ENCODE measurements around the gene KCNJ12.
"Not testable (repeated sequence)": the region's sequence is repeated elsewhere in the genome, so short reads cannot be mapped to it uniquely, and the experiment has no call there.

KCNJ12 gene

DNA sequence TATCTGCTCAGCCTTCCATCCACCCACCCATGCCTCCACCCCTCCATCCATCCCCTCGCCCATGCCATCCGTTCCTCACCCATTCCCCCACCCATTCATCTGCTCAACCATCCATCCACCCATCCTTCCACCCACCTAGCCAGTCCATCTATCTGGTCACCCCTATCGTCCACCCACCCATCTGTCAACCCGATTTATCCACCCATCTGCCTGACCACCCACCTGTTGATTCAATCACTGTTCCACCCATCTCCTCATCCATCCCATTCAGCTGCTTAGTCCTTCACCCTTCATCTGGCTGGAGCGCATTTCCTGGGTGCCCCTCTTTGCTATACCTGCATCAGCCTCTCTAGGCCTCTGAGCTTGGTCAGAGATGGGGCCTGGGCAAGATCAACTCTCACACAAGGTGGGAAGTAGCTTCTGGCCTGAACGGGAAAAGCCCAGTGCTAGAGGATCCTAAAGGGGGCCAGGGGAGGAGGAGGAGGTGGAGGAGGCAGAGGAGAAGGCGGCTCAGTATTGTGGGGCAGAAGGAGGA lies 32.7 kb downstream of the KCNJ12 start:
- not testable (repeated sequence) for DNase-seq

DNA sequence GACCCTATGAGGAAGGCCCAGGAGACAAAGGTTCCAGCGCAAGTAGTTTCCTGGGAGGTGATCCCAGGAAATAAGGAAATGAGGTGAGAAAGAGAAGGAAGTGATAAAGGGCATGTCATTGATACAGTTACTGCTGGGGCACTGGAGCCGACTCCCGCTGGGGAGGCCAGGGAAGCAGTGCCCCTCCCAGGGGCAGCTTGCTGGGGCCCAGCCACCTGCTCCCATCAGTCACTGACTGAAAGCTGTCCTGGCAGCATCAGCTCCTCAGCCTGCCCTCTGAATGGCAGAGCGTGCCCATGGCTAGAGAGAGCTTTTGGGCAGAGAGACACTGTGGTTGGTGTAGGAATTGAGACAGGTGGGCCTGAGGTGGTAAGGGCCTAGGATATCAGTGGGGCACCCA lies 33.2 kb downstream of the KCNJ12 start:
- DNase-seq: not testable (repeated sequence)

GRCh38 chr17:21409971-21410370 lies 33.8 kb downstream of the KCNJ12 start:
- not testable (repeated sequence) for DNase-seq

DNA sequence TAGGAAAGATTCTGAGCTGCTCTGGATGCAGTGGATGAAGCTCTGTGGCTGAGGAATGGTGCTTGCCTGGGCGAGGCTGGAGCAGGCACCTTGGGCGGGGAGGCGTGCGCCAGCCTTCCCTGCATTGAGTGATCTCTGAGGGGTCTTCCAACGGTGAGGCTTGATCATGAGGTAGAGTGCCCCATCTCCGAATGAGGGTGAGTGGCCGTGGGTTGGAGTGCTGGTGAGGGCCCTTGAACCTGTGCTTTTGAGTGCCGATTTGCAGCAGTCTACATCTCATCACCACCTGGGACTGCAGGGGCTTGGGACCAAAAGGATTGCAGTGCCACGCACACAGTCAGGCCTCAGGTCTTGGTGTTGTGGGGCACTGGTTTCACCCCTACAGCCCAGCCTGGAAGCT lies 34.2 kb downstream of the KCNJ12 start:
- not testable (repeated sequence) for DNase-seq

DNA sequence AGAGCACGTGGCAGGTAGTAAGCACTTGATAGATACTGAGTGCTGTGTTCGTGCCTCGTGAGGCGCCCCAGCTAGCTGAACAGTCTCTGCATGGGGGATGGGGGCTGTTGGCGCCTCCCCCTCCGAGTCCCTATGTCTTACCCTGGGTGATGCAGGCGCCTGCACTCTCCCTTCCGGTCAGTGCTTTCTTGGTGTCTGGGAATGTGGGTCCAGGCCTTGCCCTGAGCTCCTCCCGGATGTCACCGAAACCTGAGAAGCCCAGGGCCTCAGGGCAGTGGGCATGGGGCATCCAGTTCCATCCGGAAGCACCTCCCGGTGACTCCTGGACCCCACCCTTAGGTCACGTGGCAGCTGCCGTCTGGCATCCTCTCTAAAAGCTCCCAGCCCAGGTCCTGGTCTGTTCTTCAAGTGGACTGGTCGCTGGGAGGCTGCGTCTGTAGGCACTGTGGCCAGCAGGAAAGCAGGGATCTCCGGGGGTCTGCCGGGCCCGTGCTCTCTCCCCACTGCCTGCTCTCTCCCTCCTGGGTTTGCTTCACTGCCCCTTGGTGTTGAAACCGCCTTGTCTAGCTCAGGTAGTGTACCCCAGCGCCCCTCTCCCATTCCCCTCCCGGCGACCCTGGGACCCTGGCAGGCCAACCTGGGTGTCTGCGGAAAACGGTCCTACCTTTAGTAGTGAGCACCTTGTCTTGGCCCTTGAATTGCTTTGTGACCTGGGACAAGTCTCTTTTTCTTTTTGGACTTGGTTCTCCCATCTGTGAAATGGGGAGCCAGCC lies 34.9 kb downstream of the KCNJ12 start:
- DNase-seq: not testable (repeated sequence)

DNA sequence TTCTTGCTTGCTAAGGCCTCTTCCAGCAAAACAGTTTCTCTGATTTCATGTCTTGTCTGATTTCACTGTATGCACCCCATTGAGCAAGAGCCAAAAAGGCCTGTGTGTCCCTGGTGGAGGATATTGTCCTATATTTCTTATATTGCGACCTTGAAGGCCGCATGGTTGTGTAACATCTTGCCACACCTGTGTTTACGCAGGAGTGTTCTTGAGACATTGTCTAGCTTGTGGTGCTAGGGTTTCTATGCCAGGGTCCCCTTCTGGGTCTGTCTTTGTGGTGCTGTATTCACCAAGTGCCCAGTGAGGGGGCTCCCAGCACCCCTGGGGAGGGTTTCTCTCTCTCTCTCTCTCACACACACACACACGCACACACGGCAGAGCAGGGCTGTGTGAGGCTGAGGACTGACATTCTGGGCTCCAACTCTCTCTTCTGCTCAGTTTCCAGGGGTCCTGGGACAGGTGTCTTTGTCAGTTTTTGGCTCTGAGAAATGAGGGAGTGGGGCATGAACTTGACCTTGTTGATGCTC lies 35.6 kb downstream of the KCNJ12 start:
- DNase-seq: not testable (repeated sequence)

DNA sequence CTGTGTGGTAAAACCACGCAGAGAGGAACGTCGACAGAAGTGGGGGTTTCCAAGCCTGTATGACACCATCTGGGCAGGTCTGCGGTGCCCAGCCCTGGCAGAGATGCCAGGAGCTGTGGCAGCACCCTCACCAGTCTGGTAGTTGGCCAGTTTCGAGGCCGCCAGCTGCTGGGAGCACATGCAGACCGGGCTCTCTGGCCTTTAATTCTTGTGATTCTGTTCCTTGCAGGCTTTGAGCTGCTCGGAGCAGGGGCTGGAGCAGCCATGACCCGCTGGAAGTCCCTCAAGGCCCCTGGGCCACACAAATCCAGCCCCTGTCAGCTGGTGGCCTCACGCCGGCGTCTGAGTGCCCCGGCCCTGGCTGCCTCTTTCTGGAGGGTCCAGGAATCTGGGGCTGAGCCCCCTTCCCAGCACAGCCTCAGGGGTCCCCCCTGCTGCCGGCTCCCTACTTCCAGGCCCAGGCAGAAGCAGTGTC lies 36.1 kb downstream of the KCNJ12 start:
- DNase-seq: not testable (repeated sequence)

- not testable (repeated sequence) for DNase-seq
Observed at GRCh38 chr17:21413570-21414279, 37.6 kb downstream of the KCNJ12 start.

DNA sequence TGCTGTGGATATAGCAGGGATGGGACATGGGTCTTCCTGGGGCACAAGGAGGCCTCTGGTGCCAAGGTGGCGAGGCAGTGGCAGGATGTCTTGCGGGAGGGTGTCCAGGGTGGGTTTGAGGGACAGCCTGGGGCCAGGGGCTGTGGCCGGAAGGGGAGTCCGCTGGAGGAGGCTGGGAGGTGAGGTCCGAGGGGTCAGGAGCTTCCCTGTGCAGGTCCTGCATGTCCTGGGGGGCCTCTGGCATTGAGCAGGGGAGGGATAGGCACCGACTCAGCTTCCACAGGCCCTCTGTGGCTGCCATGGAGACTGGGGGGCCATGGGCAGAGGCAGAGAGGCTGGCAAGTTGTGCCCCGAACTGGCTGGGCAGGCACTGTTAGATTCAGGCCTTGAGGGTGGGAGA lies 38.5 kb downstream of the KCNJ12 start:
- not testable (repeated sequence) for DNase-seq

- not testable (repeated sequence) for DNase-seq
Observed at GRCh38 chr17:21415166-21415990, 39.2 kb downstream of the KCNJ12 start.

DNA sequence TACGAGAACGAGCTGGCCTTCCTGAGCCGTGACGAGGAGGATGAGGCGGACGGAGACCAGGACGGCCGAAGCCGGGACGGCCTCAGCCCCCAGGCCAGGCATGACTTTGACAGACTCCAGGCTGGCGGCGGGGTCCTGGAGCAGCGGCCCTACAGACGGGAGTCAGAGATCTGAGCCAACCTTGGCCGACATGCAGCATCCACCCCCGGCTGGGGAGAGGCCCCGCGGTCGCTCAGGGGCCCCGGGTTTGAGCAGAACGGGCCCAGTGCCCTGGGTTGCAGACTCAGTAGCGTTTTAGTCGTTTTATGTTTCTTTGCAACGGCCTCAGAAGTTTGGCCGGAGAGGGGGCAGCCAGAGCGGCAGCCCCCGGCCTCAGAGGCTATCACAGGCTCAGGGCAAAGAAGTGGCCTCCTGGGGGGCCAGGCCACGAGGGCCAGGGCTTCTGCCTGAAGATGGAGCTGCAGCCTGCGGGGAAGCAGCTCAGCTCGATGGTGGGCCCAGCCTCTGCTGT lies 40.4 kb downstream of the KCNJ12 start:
- DNase-seq: not testable (repeated sequence)

GRCh38 chr17:21417349-21417748 lies 41.2 kb downstream of the KCNJ12 start:
- DNase-seq: not testable (repeated sequence)

GRCh38 chr17:21417921-21418320 lies 41.8 kb downstream of the KCNJ12 start:
- no peak for DNase-seq

DNA sequence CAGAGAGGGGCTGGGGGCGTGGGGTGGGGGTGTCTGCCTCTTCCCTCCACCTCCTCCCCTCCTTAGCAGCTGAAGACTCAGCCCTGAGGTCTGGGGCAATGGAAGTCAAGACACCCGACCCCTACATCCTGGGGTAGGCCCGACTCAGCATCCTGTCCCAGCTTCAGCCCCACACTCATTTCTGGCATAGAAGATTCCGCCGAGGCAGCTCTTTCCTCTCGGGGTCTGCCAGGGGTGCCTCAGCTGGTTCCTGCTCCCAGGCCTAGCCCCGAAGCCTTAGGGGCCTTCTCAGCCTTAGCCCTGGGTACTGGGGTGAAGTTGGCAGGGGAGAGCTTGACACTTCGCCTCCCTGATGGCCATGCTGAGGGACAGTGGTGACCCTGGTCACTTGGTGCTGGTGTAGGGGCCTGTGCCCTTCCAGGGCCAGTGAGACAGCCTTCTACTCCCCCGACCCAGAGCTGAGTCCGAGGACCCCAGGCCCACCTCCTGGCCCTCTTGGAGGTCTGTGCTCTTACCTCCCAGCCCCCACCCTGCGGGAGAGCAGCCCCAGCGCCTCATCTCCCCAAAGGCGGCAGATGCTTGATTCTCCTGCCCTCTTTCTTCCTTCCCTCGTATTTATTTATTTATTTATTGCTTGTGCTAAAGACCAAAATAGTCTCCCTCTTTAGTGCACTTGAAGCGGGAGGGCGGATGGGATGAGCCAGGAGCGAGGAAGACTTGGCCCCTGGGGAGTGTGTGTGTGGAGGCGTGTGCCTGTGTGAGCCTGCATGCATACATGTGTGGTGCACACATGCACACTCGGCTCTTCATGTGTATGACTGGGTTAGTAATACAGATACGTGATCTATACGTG lies 42.5 kb downstream of the KCNJ12 start:
- DNase-seq: no peak

DNA sequence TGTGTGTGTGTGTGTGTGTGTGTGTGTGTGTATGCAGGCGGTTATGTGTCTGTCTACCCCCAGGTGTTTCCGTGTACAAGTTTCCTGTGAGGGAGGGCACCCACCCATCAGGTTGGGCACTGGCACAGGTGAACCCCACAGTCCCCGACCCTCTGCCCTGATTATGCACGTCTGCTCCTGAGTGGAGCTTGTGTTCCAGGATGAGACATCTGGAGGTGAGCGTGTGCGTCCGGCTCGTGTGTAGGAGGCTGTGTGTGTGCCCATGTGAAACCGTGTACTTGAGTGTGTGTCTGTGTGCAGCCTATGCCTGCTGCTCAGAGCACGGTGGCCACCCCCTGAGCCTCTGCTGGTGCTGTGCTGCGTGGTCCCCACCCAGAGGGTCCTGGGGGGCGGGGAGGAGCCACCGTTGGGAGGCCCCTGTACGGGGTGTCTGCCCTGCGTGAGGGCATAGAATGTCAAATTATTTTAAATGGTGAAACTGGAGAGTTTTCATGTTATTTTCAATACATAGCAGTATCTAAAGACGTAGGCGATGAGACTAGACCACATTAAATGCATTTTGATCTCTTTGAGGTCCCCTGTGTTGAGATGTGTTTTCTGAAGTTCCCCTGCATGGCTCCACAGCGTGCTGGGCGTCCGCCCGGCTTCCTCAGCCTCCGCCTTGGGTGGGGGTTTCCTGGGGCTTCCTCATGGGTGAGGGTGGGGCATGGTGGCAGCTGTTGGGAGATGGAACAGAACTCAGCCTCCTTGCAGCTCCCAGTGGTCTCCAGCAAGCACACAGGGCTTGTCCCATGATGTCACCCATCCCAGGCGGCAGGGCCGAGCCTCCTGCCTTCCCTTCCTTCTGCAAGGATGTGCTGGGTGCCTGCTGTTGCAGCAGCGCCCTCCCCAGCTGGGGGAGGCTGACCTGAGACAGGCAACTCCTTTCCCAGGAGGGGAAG lies 43.4 kb downstream of the KCNJ12 start:
- DNase-seq: no peak

GRCh38 chr17:21420503-21421090 lies 44.4 kb downstream of the KCNJ12 start:
- not testable (repeated sequence) for DNase-seq

DNA sequence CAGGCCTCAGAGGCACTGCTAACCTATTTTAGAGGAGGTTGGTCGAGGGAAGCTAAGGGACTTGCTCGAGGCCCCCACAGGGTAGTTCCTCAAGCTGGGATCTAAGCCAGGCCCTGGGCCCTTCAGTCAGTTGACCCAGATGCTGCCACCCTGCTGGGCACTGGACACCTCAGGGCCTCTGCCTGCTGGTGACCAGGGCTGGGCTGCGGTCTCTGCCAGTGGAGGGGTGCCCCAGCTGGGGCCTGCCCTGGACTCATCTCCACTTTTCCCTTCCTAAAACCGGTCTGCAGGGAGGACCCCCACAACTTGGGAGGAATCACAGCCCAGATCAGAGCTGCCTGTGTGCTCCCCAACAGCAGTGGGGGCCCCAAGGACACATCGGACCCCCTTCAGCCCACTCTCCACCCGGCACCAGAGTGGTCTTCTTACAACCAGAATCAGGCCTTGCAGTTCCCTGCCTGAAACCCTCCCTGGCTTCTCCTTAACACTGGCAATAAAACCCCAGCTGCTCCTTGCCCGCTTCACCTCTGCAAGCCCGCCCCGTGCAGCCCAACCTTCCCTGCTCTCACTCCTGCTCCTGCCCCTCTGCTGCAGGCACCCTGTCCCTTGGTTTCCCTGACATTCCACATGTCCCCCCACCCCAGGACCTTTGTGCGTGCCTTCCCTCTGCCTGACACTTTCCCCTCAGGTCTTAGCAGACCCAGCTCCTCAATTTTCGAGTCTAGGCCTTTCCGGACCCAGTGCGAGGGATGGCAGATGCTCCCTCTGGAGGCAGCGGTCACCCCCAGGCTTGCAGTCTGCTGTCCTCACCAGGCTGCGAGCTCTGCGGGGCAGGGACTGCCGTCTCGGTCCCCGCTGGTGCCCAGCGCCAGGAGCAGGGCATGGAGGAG lies 45.5 kb downstream of the KCNJ12 start:
- not testable (repeated sequence) for DNase-seq
